ENCODE measurements around the gene ZFYVE28.

The ZFYVE28 gene

DNA sequence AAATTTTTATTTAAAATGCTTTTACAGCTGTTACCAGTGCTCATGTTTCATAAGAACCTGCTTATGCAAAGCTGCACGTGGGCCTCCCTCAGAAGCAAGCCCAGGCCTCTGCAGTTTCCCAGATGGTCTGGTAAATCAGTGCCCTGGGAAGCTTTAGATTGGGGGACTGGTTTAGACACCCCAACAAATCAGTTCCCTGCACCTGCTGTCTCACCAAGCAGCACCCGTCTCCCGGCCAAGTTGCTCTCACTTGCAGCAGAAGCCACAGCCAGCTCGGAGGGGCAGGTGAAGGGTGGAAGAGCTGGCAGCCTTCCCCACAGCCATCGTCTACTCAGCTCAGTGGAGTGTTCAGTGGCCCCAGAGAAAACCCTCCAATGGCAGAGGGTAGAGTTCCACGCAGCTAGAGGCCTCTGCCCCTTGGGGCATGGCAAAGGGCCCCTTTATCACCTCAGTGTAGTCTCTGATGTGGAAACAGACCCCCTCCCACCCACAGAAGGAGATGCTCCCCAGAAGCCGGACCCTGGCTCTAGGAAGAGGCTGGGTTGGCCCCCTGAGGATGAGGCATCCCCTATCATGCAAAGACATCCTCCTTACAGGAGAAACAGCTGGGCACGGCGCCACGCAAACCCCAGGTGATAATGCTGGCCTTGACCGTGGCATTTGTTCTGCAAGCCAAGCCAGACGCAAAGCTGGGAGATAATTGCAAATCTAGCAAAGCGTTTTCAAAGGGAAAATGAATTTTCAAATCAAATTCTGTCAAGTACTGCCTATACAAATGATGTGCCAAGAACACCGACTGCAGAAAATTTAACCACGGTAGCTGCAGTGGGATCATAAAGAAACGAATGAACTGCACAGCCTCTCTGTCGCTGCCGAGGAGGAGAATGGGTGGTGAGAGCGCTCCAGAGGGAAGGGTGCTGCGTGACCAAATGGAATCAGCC is 51.9 kb downstream of the ZFYVE28 start:
- peak; percentile 26 for DNase-seq (ENCODE audit: low spot score)

DNA sequence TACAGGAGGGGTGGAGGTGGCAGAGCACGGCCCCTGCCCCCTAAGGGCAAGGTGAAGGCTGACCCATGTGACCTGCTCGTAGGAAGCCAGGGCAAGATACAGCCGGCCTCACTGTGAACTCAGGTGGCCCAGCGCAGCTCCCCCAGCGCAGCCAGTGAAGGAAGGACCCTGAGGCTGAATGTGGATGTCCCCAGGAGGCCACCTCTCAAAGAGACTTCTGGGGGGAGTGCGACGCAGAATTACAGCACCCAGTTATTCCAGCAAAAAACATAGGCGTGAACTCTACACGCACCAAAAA is 52.6 kb downstream of the ZFYVE28 start:
- DNase-seq (ENCODE audit: low spot score) = no peak

DNA sequence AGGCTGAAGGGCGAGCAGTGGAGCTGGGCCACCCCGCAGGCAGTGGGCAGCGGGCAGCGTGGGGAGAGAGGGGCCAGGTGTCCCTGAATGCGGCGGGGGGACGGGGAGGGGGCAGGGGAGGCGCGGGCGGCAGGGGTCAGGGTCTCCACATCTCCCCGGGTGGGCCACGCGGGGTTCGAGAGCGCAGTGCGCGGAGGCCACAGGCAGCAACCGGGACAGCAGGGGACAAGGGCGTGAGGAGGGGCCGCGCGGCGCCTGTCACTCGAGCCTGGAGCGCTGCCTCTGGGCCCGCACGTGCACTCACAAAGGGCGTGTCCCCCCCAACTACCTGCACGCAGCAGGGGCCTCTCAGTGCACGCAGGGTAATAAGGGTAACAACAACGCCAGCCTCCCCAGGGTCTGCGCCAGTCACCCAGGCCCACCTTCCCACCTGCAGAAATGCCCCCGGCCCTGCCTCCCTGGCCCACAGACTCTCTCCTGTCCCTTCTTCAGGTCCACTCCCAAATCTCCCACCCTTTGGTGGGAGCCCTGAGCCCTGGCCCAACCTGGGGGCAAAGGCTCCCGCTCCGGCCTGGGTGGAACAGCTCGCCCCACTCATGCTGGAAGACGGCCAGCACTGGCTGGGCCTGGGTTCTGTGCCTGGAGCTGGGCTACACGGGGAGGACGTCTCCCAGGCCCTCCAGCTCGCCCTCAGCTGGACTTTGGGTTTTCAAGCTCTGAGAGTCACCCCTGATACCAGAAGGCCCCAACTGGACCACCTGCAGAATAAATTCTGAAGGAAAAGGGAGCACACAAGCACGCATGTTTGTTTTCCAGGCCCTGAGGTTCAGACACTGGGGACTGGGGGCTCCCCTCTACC is 53.2 kb downstream of the ZFYVE28 start:
- DNase-seq (ENCODE audit: low spot score) = no peak

GRCh38 chr4:2364654-2365053 is 53.8 kb downstream of the ZFYVE28 start:
- DNase-seq (ENCODE audit: low spot score) = no peak

DNA sequence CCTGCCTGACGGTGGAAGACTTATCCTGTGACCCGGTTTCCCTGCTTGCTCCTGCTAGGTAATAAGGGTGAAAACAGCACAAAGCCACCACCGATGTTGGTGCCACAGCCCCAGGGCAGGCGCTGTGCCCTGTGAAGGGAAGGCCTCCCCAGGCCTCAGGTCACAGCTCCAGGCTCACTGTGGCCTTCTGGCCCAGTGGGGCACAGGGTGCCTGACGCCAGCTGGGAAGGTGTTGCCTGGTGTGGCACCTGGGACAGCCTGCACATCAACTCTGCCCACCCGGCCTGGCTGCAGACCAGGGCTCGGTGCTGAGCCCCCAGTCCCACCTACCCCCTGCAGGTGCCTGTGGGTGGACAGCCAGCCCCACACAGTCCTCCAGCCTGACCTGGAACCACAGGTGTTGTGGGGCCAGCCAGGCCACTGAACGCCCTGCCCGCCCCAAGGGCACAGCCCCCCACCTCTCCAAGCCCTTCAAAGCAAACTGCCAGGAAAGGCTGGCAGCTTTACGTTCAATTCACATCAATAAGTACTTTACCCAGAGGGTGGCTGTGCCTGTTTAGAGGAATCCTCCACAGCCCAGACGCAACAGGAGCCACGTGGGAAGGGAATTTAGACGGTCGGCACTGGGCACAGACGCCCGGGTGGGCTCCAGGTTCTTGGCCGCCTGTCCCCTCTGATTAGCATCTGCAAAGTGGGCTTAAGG is 54.3 kb downstream of the ZFYVE28 start:
- no peak for DNase-seq (ENCODE audit: low spot score)

DNA sequence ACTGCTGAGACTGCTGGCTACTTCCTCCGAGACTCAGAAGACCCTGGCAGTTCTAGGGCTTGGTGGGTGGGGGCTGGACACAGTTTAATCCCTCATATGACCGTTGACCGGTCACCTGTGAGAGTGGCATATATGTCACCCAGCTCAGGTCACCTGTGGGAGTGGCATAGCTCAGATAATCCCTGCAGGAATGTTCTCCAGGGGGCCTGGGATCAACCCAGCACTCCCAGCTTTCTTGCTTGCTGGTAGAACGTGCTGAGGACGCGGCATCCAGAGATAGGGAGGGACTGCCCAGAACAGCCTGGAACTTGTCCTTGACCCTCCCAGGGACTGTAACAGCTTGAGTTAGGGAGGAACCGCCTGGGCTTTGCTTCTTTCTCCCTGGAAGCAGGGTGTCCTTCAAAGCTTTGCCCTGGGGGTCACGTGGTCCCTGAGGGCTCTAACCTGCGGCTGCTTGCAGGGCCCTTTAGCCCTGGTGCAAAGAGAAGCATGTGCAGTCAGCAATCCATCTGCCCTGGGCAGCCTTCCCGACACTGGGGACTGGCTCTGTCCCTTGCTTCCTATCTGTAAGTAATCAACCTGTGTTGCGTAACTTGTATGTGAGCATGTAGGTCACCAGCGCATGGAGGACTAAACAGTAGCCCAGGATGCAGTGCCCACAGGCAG is 55.3 kb downstream of the ZFYVE28 start:
- DNase-seq (ENCODE audit: low spot score) = no peak

GRCh38 chr4:2362266-2363055 is 56.0 kb downstream of the ZFYVE28 start:
- no peak for DNase-seq (ENCODE audit: low spot score)

DNA sequence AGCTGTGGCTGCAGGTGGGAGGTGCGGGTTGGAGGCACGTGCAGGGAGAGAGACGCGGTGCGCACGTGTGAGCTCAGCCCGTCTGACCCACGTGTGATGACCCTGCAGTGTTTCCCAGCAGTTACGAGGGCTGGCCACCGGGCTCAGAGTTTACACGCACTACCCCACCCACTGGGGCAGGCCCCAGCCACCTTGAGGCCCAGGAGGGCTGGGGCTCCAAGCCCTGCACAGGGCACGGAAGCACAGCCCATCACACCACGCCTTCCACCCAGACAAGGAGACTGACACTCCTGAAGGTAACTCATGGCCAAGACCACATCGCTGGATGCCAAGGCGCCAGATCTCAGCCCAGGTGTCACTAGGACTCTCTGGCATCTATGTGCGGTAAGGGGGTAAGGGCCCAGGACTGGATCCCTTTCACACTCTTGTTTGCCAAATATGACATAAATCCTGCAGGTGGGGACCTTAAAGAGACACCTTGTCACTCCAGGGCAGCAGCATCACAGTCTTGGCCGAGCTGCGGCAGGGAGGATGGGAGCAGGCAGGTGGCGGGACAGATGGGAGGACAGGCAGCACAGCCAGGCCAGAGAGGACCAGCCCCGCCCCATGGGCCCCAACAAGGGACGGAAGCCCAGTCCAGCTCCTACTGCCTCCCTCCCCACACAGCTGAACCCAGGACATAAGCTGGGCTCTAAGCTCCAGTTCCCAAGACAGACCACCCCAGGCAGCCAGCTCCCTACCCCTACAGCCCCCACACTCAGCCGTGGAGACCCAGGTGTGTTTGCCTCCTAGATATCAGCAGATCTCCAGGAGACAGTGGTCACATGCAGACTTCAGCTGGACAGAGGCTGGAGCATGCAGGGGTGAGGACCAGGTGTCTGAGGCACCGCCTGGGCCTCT is 56.8 kb downstream of the ZFYVE28 start:
- no peak for DNase-seq (ENCODE audit: low spot score)

- no peak for DNase-seq (ENCODE audit: low spot score)
These were observed 58.1 kb downstream of the ZFYVE28 start for GRCh38 chr4:2360396-2360730.

DNA sequence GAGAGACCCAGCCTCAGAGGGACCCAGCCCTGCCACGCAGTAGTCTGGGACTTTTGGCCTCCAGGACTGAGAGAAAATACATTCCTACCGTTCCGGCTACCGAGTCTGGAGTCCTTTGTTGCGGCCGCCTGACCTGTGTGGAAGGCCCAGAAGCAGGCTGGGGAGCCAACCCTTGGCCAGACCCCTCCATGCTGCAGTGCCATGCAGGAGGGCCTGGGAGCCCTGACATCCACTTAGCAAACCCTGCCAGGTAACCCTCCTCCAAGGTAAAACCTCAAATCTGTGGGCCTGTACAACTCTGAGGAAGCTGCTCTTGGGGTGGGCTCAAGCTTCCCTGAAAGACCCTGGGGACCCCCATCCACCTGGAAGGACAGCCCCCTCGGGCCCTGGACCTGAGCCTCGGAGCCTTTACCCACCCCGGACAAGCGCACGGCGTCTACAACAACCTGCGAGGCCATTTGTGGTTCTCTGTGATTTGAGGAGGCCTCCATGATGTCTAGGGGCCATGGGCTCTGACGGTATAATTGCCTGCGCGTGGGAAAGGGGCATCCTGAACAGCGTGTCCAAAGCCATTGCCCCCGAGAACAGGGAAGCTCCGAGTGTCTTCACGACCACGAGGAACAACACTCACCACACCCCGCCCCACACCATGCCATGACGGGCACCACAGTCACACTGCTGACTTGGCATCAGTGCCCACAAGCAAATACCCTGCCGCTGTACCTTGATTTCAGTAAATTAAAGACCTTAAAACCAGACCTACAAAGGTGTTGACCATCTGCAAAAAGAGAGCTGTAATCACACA is 58.7 kb downstream of the ZFYVE28 start:
- no peak for DNase-seq (ENCODE audit: low spot score)

DNA sequence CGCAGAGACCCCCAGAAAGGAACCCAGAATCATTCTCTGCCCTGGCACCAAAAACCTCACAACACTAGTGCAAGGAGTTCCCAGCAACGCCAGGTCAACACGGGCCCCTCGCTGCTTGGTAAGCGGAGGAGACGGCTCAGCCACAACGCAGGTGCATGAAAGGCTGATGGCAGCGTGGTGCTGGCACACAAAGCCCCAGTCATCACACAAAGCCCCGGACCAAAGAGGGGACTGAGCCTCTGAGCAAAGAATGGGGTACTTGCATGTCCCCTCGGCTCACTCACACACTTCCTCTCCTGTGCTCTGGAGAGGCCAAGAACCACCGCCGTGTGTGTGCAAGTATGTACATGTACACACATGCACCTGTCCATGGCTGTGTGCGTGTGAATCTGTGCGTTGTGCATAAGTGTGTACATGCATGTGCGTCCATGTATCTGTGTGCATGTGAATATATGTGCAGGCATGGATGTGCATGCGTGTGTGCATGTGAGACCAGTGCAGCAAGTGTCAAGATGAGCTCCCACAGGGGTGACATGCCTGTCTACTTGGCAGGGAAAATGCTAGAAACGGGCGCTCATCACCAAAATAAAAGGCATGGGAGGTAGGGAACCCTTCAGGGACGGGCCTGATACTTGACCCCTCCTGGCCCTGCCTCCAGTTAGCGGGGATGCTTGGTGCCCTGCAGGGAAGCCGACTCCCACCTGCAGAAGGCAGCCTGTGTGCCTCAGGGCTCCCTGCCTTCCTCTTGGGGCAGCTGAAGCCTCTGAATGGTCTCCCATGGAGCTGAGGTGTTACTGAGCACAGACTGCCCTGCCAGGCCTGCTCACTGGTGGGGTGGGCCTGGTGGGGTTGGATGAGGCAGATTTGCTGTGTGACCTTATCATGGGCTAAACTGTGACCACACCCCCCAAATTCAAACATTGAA is 60.4 kb downstream of the ZFYVE28 start:
- no peak for DNase-seq (ENCODE audit: low spot score)

DNA sequence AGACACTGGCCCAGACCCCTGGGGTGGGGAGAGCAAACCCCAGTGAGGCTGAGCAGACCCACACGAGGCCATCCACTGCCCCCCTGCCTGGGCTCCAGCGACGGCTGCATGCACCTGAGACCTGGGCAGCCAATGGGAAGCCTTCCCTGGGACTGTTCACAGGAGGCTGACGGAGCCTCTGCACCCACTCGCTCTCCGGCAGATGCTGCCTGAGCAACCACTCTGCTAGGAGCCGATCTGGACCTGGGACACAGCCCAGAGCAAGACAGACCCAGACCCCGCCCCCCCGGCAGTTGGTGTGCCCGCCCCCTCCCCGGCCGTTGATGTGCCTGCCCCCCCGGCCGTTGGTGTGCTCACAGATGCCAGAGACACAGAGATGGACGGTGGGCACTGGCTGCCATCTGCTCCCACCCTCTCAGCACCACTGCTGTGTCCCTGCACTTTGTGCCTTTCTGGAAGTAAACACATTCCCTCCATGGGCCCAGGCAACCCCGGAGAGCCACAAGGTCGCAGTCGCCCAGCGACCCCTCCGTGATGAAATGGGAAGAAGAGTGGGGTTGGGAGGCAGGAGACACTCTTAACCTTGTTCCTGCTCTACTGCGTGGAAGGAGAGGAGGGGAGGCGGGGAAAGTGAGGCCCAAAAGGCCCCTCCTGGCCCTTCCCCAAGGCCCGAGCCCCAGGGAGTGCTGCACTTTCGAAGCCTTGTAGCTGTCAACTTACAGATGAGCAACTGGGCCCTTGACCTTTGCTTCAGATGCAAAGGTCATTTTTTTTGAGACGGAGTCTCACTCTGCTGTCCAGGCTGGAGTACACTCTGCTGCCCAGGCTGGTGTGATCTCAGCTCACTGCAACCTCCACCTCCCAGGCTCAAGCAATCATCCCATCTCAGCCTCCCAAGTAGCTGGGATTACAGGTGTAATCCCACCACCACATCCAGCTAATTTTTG is 62.0 kb downstream of the ZFYVE28 start:
- no peak for DNase-seq (ENCODE audit: low spot score)

DNA sequence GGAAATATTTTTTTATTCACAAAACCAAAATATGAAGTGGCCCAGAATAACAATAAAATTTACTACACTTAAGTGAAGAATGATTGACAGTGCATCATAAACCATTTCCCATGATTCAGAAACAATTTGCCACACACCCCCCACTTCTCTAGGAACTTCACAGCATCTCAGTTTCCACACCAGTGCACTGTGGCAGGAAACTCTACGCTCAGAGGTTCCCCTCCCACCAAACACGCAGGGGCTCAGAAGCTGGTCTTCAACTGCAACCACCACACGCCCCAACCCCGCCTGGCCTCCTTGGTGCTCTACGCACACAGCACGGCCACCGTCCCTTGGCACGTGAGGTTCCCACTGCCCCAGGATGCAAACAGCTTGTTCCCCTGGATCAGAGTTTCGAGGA is 63.7 kb downstream of the ZFYVE28 start:
- no peak for DNase-seq (ENCODE audit: low spot score)

- peak; percentile 49 for DNase-seq (ENCODE audit: low spot score)
These were observed 64.3 kb downstream of the ZFYVE28 start for GRCh38 chr4:2354118-2354517.

- no peak for DNase-seq (ENCODE audit: low spot score)
These were observed 65.0 kb downstream of the ZFYVE28 start for GRCh38 chr4:2353222-2354107.

DNA sequence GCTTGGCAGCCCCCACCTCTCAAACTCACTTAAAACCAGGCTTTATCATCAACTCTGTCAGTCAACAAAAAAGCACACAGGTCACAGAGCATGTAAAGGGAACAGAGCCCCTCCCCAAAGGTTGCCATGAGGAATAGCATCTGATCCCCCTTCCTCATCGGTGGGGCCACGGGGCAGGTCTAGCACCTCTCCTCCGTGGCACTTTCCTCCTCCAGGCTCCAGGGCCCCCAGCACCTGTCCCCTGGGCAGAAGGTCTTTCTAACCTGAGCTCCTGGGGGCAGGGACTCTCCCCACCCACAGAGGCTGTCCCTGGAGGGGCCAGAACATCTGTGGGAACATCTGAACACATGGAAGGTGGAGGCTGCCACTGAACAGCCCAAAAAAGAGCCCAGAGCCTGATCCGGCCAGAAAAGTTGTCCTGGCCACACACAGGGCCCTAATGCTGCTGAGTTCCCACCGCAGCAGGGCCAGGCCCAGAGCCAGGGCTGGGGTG is 65.7 kb downstream of the ZFYVE28 start:
- DNase-seq (ENCODE audit: low spot score) = no peak

Measured in NAMALWA (cell line).